Tongue (tissue), 3 donors: ENCODE results near the gene PCA3. TPM values are rescaled to one million over a fixed set of nuclear protein-coding genes. Genes with fewer than 3 reads are reported as not detected.

Source experiments
- DNase-seq: peaks from one replicate; pipeline ENCODE4 v3.0.0-alpha.2; 2015
- small RNA-seq: library from RNA; depleted of rRNA; stranded (forward); fragments of <200 nt; gene quantifications from one replicate; pipeline ENCODE3, GENCODE V24; 2014; ENCODE audit warnings: low replicate concordance
- total RNA-seq: library from RNA; depleted of rRNA; stranded (reverse); fragments of >200 nt; gene quantifications from one replicate; pipeline ENCODE4 v1.2.3, GENCODE V29; 2014

PCA3 gene
- total RNA-seq, 1 donor from 2014 or later: 0.62 TPM

GRCh38 chr9:76827296-76828080 is 63.2 kb downstream of the PCA3 start:
- no peak for DNase-seq

- DNase-seq: no peak
These were observed 64.2 kb downstream of the PCA3 start for GRCh38 chr9:76828447-76828846.

GRCh38 chr9:76835571-76836283 is 71.5 kb downstream of the PCA3 start:
- DNase-seq: peak; percentile 16

Small RNA genes within 50 kb of the gene (small RNA-seq; reads per million reads assigned to genes)
- gene AL359314.1: not detected

Other genes starting within 250 kb of the PCA3 start
- 26.3 TPM for gene PRUNE2, start 141.7 kb downstream of the PCA3 start, total RNA-seq